Activated CD8-positive, alpha-beta T cell treated with anti-CD3 and anti-CD28 coated beads for 36 hours (primary cell): ENCODE measurements around the gene WFIKKN2. TPM values are rescaled to one million over a fixed set of nuclear protein-coding genes. Genes with fewer than 3 reads are reported as not detected.

Experiments used
- ATAC-seq: fragments of 200-7000 bp; cut with Tn5 transposase; one replicate; pipeline ENCODE4 v1.10.0; 2021; ENCODE audit warnings: mild to moderate bottlenecking, moderate library complexity
- CTCF ChIA-PET: fragments of 350-600 bp; sonication (Branson Sonifier 250); formaldehyde crosslinking; loops from one replicate; lab custom pipeline; 2021; ENCODE audit warnings: antibody characterized with exemption; lab: Charles Lee
- POLR2A ChIA-PET: fragments of 350-600 bp; sonication (Branson Sonifier 250); formaldehyde crosslinking; loops from one replicate; lab custom pipeline; 2021; ENCODE audit warnings: antibody characterized with exemption; lab: Charles Lee
- DNase-seq: peaks from one replicate; pipeline ENCODE4 v3.0.0-alpha.2; 2020
- H3K27ac Mint-ChIP-seq: one replicate; pipeline ENCODE4 v1.8.0; 2021; ENCODE audit warnings: mild to moderate bottlenecking, mixed read lengths
- H3K27me3 Mint-ChIP-seq: one replicate; pipeline ENCODE4 v1.8.0; 2021; ENCODE audit warnings: mixed read lengths
- H3K36me3 Mint-ChIP-seq: one replicate; pipeline ENCODE4 v1.8.0; 2021; ENCODE audit warnings: low read depth, mixed read lengths
- H3K4me1 Mint-ChIP-seq: one replicate; pipeline ENCODE4 v1.8.0; 2021; ENCODE audit warnings: low read depth, mixed read lengths
- H3K4me3 Mint-ChIP-seq: one replicate; pipeline ENCODE4 v1.8.0; 2021; ENCODE audit warnings: mild to moderate bottlenecking, moderate library complexity, mixed read lengths
- H3K9me3 Mint-ChIP-seq: one replicate; pipeline ENCODE4 v1.8.0; 2021; ENCODE audit warnings: mixed read lengths
- intact Hi-C: fragments of 100-400 bp; cut with micrococcal nuclease; formaldehyde crosslinking; loops from one replicate; pipeline ENCODE4 v1.10.0; 2022
- total RNA-seq, 2 experiments: library from RNA; stranded (reverse); gene quantifications; one replicate each; pipeline ENCODE4 v1.2.3, GENCODE V29; 2021
- TF ChIP-seq, protein P1 (sequence below): fragments of 200-600 bp; IDR thresholded peaks from one replicate; pipeline ENCODE4 v1.8.0; 2022; ENCODE audit warnings: antibody characterized with exemption, mild to moderate bottlenecking

The WFIKKN2 gene
- total RNA-seq, 2 experiments from 2014 or later = not detected

- ATAC-seq = no peak
- POLR2A ChIA-PET = no interaction called here
Measured at GRCh38 chr17:50808888-50809287, 26.5 kb upstream of the WFIKKN2 start.

GRCh38 chr17:50813583-50813982, 21.8 kb upstream of the WFIKKN2 start:
- H3K9me3 Mint-ChIP-seq = no peaks in the 10 kb centered on the region
- ChIA-PET CTCF (no interaction called here), POLR2A (no interaction called here)
- H3K4me1 Mint-ChIP-seq = no peaks in the 10 kb centered on the region
- ATAC-seq (no peak), DNase-seq (no peak)
- intact Hi-C loops = no loop called here
- H3K4me3 Mint-ChIP-seq = no peak overlapping the region
- TF ChIP-seq, protein P1, sequence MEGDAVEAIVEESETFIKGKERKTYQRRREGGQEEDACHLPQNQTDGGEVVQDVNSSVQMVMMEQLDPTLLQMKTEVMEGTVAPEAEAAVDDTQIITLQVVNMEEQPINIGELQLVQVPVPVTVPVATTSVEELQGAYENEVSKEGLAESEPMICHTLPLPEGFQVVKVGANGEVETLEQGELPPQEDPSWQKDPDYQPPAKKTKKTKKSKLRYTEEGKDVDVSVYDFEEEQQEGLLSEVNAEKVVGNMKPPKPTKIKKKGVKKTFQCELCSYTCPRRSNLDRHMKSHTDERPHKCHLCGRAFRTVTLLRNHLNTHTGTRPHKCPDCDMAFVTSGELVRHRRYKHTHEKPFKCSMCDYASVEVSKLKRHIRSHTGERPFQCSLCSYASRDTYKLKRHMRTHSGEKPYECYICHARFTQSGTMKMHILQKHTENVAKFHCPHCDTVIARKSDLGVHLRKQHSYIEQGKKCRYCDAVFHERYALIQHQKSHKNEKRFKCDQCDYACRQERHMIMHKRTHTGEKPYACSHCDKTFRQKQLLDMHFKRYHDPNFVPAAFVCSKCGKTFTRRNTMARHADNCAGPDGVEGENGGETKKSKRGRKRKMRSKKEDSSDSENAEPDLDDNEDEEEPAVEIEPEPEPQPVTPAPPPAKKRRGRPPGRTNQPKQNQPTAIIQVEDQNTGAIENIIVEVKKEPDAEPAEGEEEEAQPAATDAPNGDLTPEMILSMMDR = no peak
- H3K36me3 Mint-ChIP-seq = no peaks in the 10 kb centered on the region
- peaks cover 12% of the 10 kb centered on the region for H3K27me3 Mint-ChIP-seq
- no peak overlapping the region for H3K27ac Mint-ChIP-seq

More at GRCh38 chr17:50808888-50809287, 26.5 kb upstream of the WFIKKN2 start:
- Mint-ChIP-seq H3K4me1 (no peaks in the 10 kb centered on the region), H3K27me3 (peaks cover under 1% of the 10 kb centered on the region), H3K27ac (no peak overlapping the region), H3K36me3 (no peaks in the 10 kb centered on the region), H3K9me3 (no peaks in the 10 kb centered on the region), H3K4me3 (no peak overlapping the region)
- TF ChIP-seq, protein P1 = no peak
- intact Hi-C loops = no loop called here
- DNase-seq = no peak
- CTCF ChIA-PET = interaction anchor here (1.3 kb wide), 1 partner anchor 26 kb away, joined by 3 read pairs; no protein-coding TSS in a partner anchor

DNA sequence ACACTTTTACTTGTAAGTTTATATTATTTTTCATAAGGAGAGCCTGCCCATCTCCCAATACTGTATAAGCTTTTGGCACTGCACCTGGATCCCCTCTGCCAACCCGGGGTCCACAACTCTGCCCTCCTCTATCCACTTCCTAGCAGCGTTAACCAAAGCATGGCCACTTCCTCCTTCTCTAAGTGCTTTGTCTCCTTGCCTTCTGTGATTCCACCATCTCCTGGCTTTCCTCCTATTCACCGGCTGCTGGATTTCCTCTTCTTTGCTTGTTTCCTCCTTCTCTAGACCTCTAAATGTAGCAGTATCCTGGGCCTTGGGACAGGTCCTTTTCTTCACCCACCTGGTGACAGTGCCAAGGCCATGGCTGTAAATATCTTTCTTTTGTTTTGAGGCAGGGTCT, 20.0 kb upstream of the WFIKKN2 start:
- Mint-ChIP-seq H3K27ac (no peak overlapping the region), H3K4me1 (peaks cover 6% of the 10 kb centered on the region), H3K27me3 (peaks cover 12% of the 10 kb centered on the region), H3K9me3 (no peaks in the 10 kb centered on the region), H3K4me3 (no peak overlapping the region), H3K36me3 (no peaks in the 10 kb centered on the region)
- DNase-seq (no peak), ATAC-seq (no peak)
- CTCF ChIA-PET = interaction anchor here (1.5 to 1.8 kb wide), 5 partner anchors 23 to 140 kb away, joined by 3 to 5 read pairs (median 3); no protein-coding TSS in a partner anchor
- intact Hi-C loops = no loop called here
- TF ChIP-seq, protein P1 = no peak
- POLR2A ChIA-PET = no interaction called here

DNA sequence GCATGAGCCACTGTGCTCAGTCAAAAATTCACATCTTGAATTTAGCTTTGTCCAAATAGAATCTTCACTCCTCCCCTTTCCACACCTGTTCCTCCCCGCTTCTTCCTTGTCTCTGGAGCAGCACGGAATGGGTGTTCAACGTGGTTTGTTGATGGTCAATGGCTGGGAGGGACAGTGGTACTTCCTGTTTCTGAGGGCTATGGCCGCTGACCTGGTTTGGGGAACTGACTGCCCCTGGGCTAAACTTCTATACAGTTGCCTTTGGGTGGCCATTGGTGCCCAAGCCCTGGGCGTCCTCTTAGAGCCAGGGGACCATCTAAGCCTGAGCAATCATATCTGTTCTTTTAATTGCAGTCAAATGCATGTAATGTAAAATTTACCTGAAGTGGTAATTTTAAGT, 19.1 kb upstream of the WFIKKN2 start:
- intact Hi-C loops = no loop called here
- no peaks in the 10 kb centered on the region for H3K9me3 Mint-ChIP-seq

More for the DNA sequence above, 19.1 kb upstream of the WFIKKN2 start:
- no peak overlapping the region for H3K27ac Mint-ChIP-seq
- no peak for ATAC-seq
- peaks cover 6% of the 10 kb centered on the region for H3K4me1 Mint-ChIP-seq
- no peak for DNase-seq
- H3K27me3 Mint-ChIP-seq = peaks cover 12% of the 10 kb centered on the region
- H3K4me3 Mint-ChIP-seq = no peak overlapping the region
- TF ChIP-seq, protein P1 = no peak
- ChIA-PET POLR2A (no interaction called here), CTCF (interaction anchor here (0.8 to 1.8 kb wide), 15 partner anchors 10 to 226 kb away, joined by 3 to 9 read pairs (median 3); no protein-coding TSS in a partner anchor)
- no peaks in the 10 kb centered on the region for H3K36me3 Mint-ChIP-seq
